Measurements from ENCODE around the gene GFRA1. TPM values are rescaled to one million over a fixed set of nuclear protein-coding genes. Genes with fewer than 3 reads are reported as not detected.

GFRA1 gene
- total and polyA plus RNA-seq, 2 donors (not counting 3 experiments of a cell fraction or from before 2014, with no cell fraction given), result 0.22 to 0.88 TPM

- no peak overlapping the region for H3K27ac ChIP-seq (ENCODE audit: insufficient read depth, low read depth, low read length)
- no peak overlapping the region for H3K4me3 ChIP-seq (replicated peaks in 1 of 3; ENCODE audit: insufficient read depth in 1 of 3, low read depth in 1 of 3, low read length in 3 of 3)
- no peak for TF ChIP-seq EZH2 (IDR thresholded peaks at IDR 0.05; ENCODE audit: borderline replicate concordance, low read depth, low read length, severe bottlenecking)
- no peak for TF ChIP-seq POLR2A (IDR thresholded peaks at IDR 0.05; ENCODE audit: low read depth, low read length)
- TF ChIP-seq JUN (IDR thresholded peaks at IDR 0.05; ENCODE audit: borderline replicate concordance, insufficient read depth, insufficient read length, low read depth), result no peak
- intact Hi-C loops (cut with micrococcal nuclease), result no loop called here
- no peaks in the 10 kb centered on the region for H3K9me1 ChIP-seq (replicated peaks; ENCODE audit: control insufficient read depth, extremely low read depth, insufficient read depth, low read length)
- CTCF ChIA-PET, result interaction anchor here (0.6 kb wide), 1 partner anchor 25 kb away, joined by 3 read pairs; no protein-coding TSS in a partner anchor
- no peaks in the 10 kb centered on the region for H3K36me3 ChIP-seq (ENCODE audit: control insufficient read depth in 2 of 2, extremely low read depth in 1 of 2, insufficient read depth in 2 of 2, low read length in 2 of 2)
- H4K20me1 ChIP-seq (replicated peaks; ENCODE audit: control insufficient read depth, extremely low read depth, insufficient read depth, low read length), result no peaks in the 10 kb centered on the region
- dilution Hi-C loops (cut with MboI; ENCODE audit: extremely low pct_ligation_motif_present, low sequenced_read_pairs), result no loop called here
- no peaks in the 10 kb centered on the region for H3K9me3 ChIP-seq (replicated peaks; ENCODE audit: control insufficient read depth, insufficient read depth, low read length)
- no peak for DNase-seq (ENCODE audit: low read depth, low spot score)
- no peaks in the 10 kb centered on the region for H3K79me2 ChIP-seq (ENCODE audit: control insufficient read depth, insufficient read depth, low read length)
- H3K4me1 ChIP-seq (ENCODE audit: control insufficient read depth, extremely low read depth, insufficient read depth, low read length), result no peaks in the 10 kb centered on the region
- H2AFZ ChIP-seq (ENCODE audit: low read depth, low read length), result no peak overlapping the region
- no peak overlapping the region for H3K9ac ChIP-seq (replicated peaks; ENCODE audit: extremely low read depth, insufficient read depth, low read length)
- H3K27me3 ChIP-seq (ENCODE audit: control insufficient read depth in 2 of 2, insufficient read depth in 2 of 2, low read length in 2 of 2), result no peaks in the 10 kb centered on the region
- no TSS peak for BruUV-seq (replicated peaks)
- no peak overlapping the region for H3K4me2 ChIP-seq (ENCODE audit: insufficient read depth, low read length)
- POLR2A ChIA-PET, result no interaction called here
- no peak for FAIRE-seq
Measured at GRCh38 chr10:116221053-116221452, 52.0 kb downstream of the GFRA1 start.

- Histone ChIP-seq H3K9me3 (replicated peaks; ENCODE audit: control insufficient read depth, insufficient read depth, low read length) (no peaks in the 10 kb centered on the region), H2AFZ (ENCODE audit: low read depth, low read length) (no peak overlapping the region), H4K20me1 (replicated peaks; ENCODE audit: control insufficient read depth, extremely low read depth, insufficient read depth, low read length) (no peaks in the 10 kb centered on the region), H3K4me1 (ENCODE audit: control insufficient read depth, extremely low read depth, insufficient read depth, low read length) (no peaks in the 10 kb centered on the region), H3K79me2 (ENCODE audit: control insufficient read depth, insufficient read depth, low read length) (no peaks in the 10 kb centered on the region), H3K36me3 (ENCODE audit: control insufficient read depth in 2 of 2, extremely low read depth in 1 of 2, insufficient read depth in 2 of 2, low read length in 2 of 2) (no peaks in the 10 kb centered on the region), H3K4me2 (ENCODE audit: insufficient read depth, low read length) (no peak overlapping the region), H3K9me1 (replicated peaks; ENCODE audit: control insufficient read depth, extremely low read depth, insufficient read depth, low read length) (no peaks in the 10 kb centered on the region), H3K27me3 (ENCODE audit: control insufficient read depth in 2 of 2, insufficient read depth in 2 of 2, low read length in 2 of 2) (no peaks in the 10 kb centered on the region), H3K27ac (ENCODE audit: insufficient read depth, low read depth, low read length) (no peak overlapping the region), H3K9ac (replicated peaks; ENCODE audit: extremely low read depth, insufficient read depth, low read length) (no peak overlapping the region), H3K4me3 (replicated peaks in 1 of 3; ENCODE audit: insufficient read depth in 1 of 3, low read depth in 1 of 3, low read length in 3 of 3) (no peak overlapping the region)
- no peak for FAIRE-seq
- no TSS peak for BruUV-seq (replicated peaks)
- intact Hi-C loops (cut with micrococcal nuclease), result no loop called here
- ChIA-PET CTCF (no interaction called here), POLR2A (no interaction called here)
- dilution Hi-C loops (cut with MboI; ENCODE audit: extremely low pct_ligation_motif_present, low sequenced_read_pairs), result no loop called here
- no peak for DNase-seq (ENCODE audit: low read depth, low spot score)
- TF ChIP-seq POLR2A (IDR thresholded peaks at IDR 0.05; ENCODE audit: low read depth, low read length) (no peak), JUN (IDR thresholded peaks at IDR 0.05; ENCODE audit: borderline replicate concordance, insufficient read depth, insufficient read length, low read depth) (no peak), GATA2 (IDR thresholded peaks at IDR 0.05; ENCODE audit: insufficient read depth, insufficient read length, low read depth, low read length) (no peak), POLR2AphosphoS5 (IDR thresholded peaks at IDR 0.05; ENCODE audit: insufficient read depth, low read depth, low read length) (no peak), FOS (IDR thresholded peaks at IDR 0.05; ENCODE audit: borderline replicate concordance, insufficient read depth, low read length) (no peak), MYC (IDR thresholded peaks at IDR 0.05; ENCODE audit: low read depth, low read length) (no peak), EZH2 (IDR thresholded peaks at IDR 0.05; ENCODE audit: borderline replicate concordance, low read depth, low read length, severe bottlenecking) (no peak), CTCF (IDR thresholded peaks at IDR 0.05; ENCODE audit: extremely low read depth in 1 of 2, insufficient read depth in 1 of 2, low read depth in 1 of 2, low read length in 2 of 2) (no peak)
- TF ChIP-seq, protein P1, sequence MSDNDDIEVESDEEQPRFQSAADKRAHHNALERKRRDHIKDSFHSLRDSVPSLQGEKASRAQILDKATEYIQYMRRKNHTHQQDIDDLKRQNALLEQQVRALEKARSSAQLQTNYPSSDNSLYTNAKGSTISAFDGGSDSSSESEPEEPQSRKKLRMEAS (IDR thresholded peaks at IDR 0.05; ENCODE audit: insufficient read depth, insufficient read length), result no peak
Measured at GRCh38 chr10:116216676-116217075, 56.3 kb downstream of the GFRA1 start.
